HG03135 (cell line): ENCODE measurements around the gene RSRC1.
"Not testable (repeated sequence)": the region's sequence is repeated elsewhere in the genome, so short reads cannot be mapped to it uniquely, and the experiment has no call there.

Experiments
- ATAC-seq: cut with Tn5 transposase; IDR thresholded peaks from one replicate; pipeline ENCODE4 v1.9.1; 2021; ENCODE audit warnings: mild to moderate bottlenecking, moderate library complexity; ENCODE audit not compliant: unreplicated experiment

The RSRC1 gene

GRCh38 chr3:158509891-158510290 is 400.0 kb downstream of the RSRC1 start:
- no peak for ATAC-seq

- ATAC-seq, result not testable (repeated sequence)
Observed at GRCh38 chr3:158516729-158517128, 406.8 kb downstream of the RSRC1 start.

- ATAC-seq, result no peak
Observed at GRCh38 chr3:158519776-158520175, 409.9 kb downstream of the RSRC1 start.

- ATAC-seq, result no peak
Observed at GRCh38 chr3:158520433-158520832, 410.5 kb downstream of the RSRC1 start.

GRCh38 chr3:158522221-158523136 is 412.6 kb downstream of the RSRC1 start:
- no peak for ATAC-seq

- no peak for ATAC-seq
Observed at GRCh38 chr3:158528076-158528674, 418.3 kb downstream of the RSRC1 start.

- ATAC-seq, result no peak
Observed at GRCh38 chr3:158531334-158531733, 421.4 kb downstream of the RSRC1 start.

GRCh38 chr3:158532099-158532734 is 422.3 kb downstream of the RSRC1 start:
- peak; percentile 59 for ATAC-seq

- no peak for ATAC-seq
Observed at GRCh38 chr3:158535918-158536317, 426.0 kb downstream of the RSRC1 start.

- ATAC-seq, result peak; percentile 63
Observed at GRCh38 chr3:158539414-158540014, 429.6 kb downstream of the RSRC1 start.

GRCh38 chr3:158540066-158540465 is 430.2 kb downstream of the RSRC1 start:
- ATAC-seq, result no peak

- ATAC-seq, result no peak
Observed at GRCh38 chr3:158548691-158549090, 438.8 kb downstream of the RSRC1 start.

- not testable (repeated sequence) for ATAC-seq
Observed at GRCh38 chr3:158549938-158550337, 440.0 kb downstream of the RSRC1 start.

- ATAC-seq, result no peak
Observed at GRCh38 chr3:158552124-158552523, 442.2 kb downstream of the RSRC1 start.

GRCh38 chr3:158559504-158559903 is 449.6 kb downstream of the RSRC1 start:
- ATAC-seq, result no peak

- no peak for ATAC-seq
Observed at GRCh38 chr3:158560979-158561378, 451.1 kb downstream of the RSRC1 start.

- ATAC-seq, result no peak
Observed at GRCh38 chr3:158562674-158563073, 452.8 kb downstream of the RSRC1 start.

- ATAC-seq, result no peak
Observed at GRCh38 chr3:158563076-158563475, 453.2 kb downstream of the RSRC1 start.

- no peak for ATAC-seq
Observed at GRCh38 chr3:158565076-158565475, 455.2 kb downstream of the RSRC1 start.

- ATAC-seq, result no peak
Observed at GRCh38 chr3:158568784-158569183, 458.9 kb downstream of the RSRC1 start.

GRCh38 chr3:158569794-158570193 is 459.9 kb downstream of the RSRC1 start:
- no peak for ATAC-seq
